ENCODE measurements around the gene NR2F6.

Gene NR2F6

GRCh38 chr19:17249887-17250548 is 4.3 kb upstream of the NR2F6 start:
- no peak overlapping the region for H3K4me3 Mint-ChIP-seq
- H3K27me3 Mint-ChIP-seq = no peaks in the 10 kb centered on the region
- no peaks in the 10 kb centered on the region for H3K9me3 Mint-ChIP-seq (ENCODE audit: low read depth)
- no peak overlapping the region for H3K27ac Mint-ChIP-seq
- H3K4me1 Mint-ChIP-seq (ENCODE audit: low read depth) = no peaks in the 10 kb centered on the region
- no peaks in the 10 kb centered on the region for H3K36me3 Mint-ChIP-seq

- Mint-ChIP-seq H3K9me3 (ENCODE audit: low read depth) (no peaks in the 10 kb centered on the region), H3K27me3 (no peaks in the 10 kb centered on the region), H3K4me3 (no peak overlapping the region), H3K36me3 (no peaks in the 10 kb centered on the region), H3K27ac (no peak overlapping the region), H3K4me1 (ENCODE audit: low read depth) (no peaks in the 10 kb centered on the region)
Observed at GRCh38 chr19:17248011-17248776, 2.5 kb upstream of the NR2F6 start.

- H3K9me3 Mint-ChIP-seq (ENCODE audit: low read depth) = no peaks in the 10 kb centered on the region
- H3K4me1 Mint-ChIP-seq (ENCODE audit: low read depth) = no peaks in the 10 kb centered on the region
- no peaks in the 10 kb centered on the region for H3K27me3 Mint-ChIP-seq
- H3K27ac Mint-ChIP-seq = no peak overlapping the region
- H3K36me3 Mint-ChIP-seq = no peaks in the 10 kb centered on the region
- peak overlapping the region; percentile 60 for H3K4me3 Mint-ChIP-seq
Observed at GRCh38 chr19:17246681-17247425, 1.1 kb upstream of the NR2F6 start.

GRCh38 chr19:17244618-17245534 is 843 bp downstream of the NR2F6 start:
- no peaks in the 10 kb centered on the region for H3K27me3 Mint-ChIP-seq
- no peaks in the 10 kb centered on the region for H3K36me3 Mint-ChIP-seq
- no peaks in the 10 kb centered on the region for H3K9me3 Mint-ChIP-seq (ENCODE audit: low read depth)
- peak overlapping the region; percentile 63 for H3K4me3 Mint-ChIP-seq
- no peak overlapping the region for H3K27ac Mint-ChIP-seq
- no peaks in the 10 kb centered on the region for H3K4me1 Mint-ChIP-seq (ENCODE audit: low read depth)

GRCh38 chr19:17243830-17244617 is 1.7 kb downstream of the NR2F6 start:
- no peaks in the 10 kb centered on the region for H3K4me1 Mint-ChIP-seq (ENCODE audit: low read depth)
- H3K4me3 Mint-ChIP-seq = peak overlapping the region; percentile 63
- H3K9me3 Mint-ChIP-seq (ENCODE audit: low read depth) = no peaks in the 10 kb centered on the region
- no peak overlapping the region for H3K27ac Mint-ChIP-seq
- no peaks in the 10 kb centered on the region for H3K36me3 Mint-ChIP-seq
- no peaks in the 10 kb centered on the region for H3K27me3 Mint-ChIP-seq

- Mint-ChIP-seq H3K4me3 (peak overlapping the region; percentile 42), H3K36me3 (no peaks in the 10 kb centered on the region), H3K9me3 (ENCODE audit: low read depth) (no peaks in the 10 kb centered on the region), H3K27ac (no peak overlapping the region), H3K4me1 (ENCODE audit: low read depth) (no peaks in the 10 kb centered on the region), H3K27me3 (no peaks in the 10 kb centered on the region)
Observed at GRCh38 chr19:17243211-17243829, 2.4 kb downstream of the NR2F6 start.

- no peaks in the 10 kb centered on the region for H3K4me1 Mint-ChIP-seq (ENCODE audit: low read depth)
- no peak overlapping the region for H3K27ac Mint-ChIP-seq
- no peaks in the 10 kb centered on the region for H3K9me3 Mint-ChIP-seq (ENCODE audit: low read depth)
- H3K4me3 Mint-ChIP-seq = no peak overlapping the region
- no peaks in the 10 kb centered on the region for H3K36me3 Mint-ChIP-seq
- no peaks in the 10 kb centered on the region for H3K27me3 Mint-ChIP-seq
Observed at GRCh38 chr19:17242431-17243208, 3.1 kb downstream of the NR2F6 start.

- no peaks in the 10 kb centered on the region for H3K9me3 Mint-ChIP-seq (ENCODE audit: low read depth)
- no peak overlapping the region for H3K27ac Mint-ChIP-seq
- no peaks in the 10 kb centered on the region for H3K27me3 Mint-ChIP-seq
- no peaks in the 10 kb centered on the region for H3K36me3 Mint-ChIP-seq
- H3K4me1 Mint-ChIP-seq (ENCODE audit: low read depth) = no peaks in the 10 kb centered on the region
- H3K4me3 Mint-ChIP-seq = no peak overlapping the region
Observed at GRCh38 chr19:17240826-17241399, 4.8 kb downstream of the NR2F6 start.

- H3K36me3 Mint-ChIP-seq = no peaks in the 10 kb centered on the region
- no peak overlapping the region for H3K27ac Mint-ChIP-seq
- no peaks in the 10 kb centered on the region for H3K4me1 Mint-ChIP-seq (ENCODE audit: low read depth)
- no peaks in the 10 kb centered on the region for H3K27me3 Mint-ChIP-seq
- H3K9me3 Mint-ChIP-seq (ENCODE audit: low read depth) = no peaks in the 10 kb centered on the region
- H3K4me3 Mint-ChIP-seq = no peak overlapping the region
Observed at GRCh38 chr19:17240062-17240752, 5.5 kb downstream of the NR2F6 start.

- Mint-ChIP-seq H3K4me1 (ENCODE audit: low read depth) (peaks cover 6% of the 10 kb centered on the region), H3K36me3 (no peaks in the 10 kb centered on the region), H3K4me3 (peak overlapping the region; percentile 52), H3K27me3 (no peaks in the 10 kb centered on the region), H3K9me3 (ENCODE audit: low read depth) (no peaks in the 10 kb centered on the region), H3K27ac (no peak overlapping the region)
Observed at GRCh38 chr19:17237747-17238706, 7.7 kb downstream of the NR2F6 start.

GRCh38 chr19:17236811-17237543 is 8.7 kb downstream of the NR2F6 start:
- H3K27me3 Mint-ChIP-seq = no peaks in the 10 kb centered on the region
- no peak overlapping the region for H3K27ac Mint-ChIP-seq
- peaks cover 6% of the 10 kb centered on the region for H3K4me1 Mint-ChIP-seq (ENCODE audit: low read depth)
- no peaks in the 10 kb centered on the region for H3K36me3 Mint-ChIP-seq
- H3K4me3 Mint-ChIP-seq = peak overlapping the region; percentile 52
- no peaks in the 10 kb centered on the region for H3K9me3 Mint-ChIP-seq (ENCODE audit: low read depth)
